LHCN-M2 (cell line): ENCODE data around the gene HASPIN. TPM values are rescaled to one million over a fixed set of nuclear protein-coding genes. Genes with fewer than 3 reads are reported as not detected.

Experiments
- DNase-seq: peaks from one replicate; pipeline ENCODE4 v3.0.0-alpha.2; 2012; ENCODE audit warnings: low read depth
- total RNA-seq: library from RNA; depleted of rRNA; stranded (reverse); fragments of >200 nt; gene quantifications from 2 replicates; pipeline ENCODE4 v1.2.3, GENCODE V29; 2014; rRNA removed

HASPIN gene
- total RNA-seq, 1 experiment from 2014 or later, result 17.0 TPM

DNA sequence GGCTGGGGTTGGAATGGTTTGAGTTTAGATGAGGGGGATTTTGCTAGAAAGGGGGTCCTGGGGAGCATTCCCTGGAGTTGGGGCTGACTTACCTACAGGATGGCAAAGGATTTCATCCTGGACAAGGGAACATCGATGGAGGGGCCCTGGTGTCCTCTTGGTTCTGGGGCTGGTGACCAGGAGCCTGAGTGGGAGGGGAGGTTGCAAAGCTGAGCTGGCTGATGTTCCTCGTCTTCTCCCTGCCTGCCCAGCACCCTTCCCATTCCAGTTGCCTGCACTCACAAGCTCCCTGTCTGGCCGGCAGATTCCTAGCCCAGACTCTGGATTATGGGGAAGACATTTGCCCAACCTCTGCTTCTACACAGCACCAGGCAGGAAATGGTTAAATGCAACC is 40.1 kb downstream of the HASPIN start:
- DNase-seq, result no peak

- DNase-seq, result no peak
Measured at GRCh38 chr17:3765981-3766380, 42.3 kb downstream of the HASPIN start.

DNA sequence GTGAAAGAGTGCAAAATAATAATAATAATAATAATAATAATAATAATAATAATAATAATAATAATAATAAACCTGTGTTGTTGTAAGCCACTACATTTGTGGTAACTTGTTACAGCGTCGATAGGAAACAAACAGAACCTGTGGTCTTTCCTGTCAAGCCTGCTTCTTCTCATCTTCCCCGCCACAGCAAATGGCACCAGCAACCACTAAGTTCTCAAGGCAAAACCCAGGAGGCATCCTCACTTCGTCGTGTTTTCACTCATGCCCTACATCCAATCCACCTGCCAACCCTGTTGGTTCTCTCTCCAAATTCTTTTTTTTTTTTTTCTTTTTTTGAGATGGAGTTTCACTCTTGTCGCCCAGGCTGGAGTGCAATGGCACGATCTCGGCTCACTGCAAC is 43.1 kb downstream of the HASPIN start:
- DNase-seq, result no peak

GRCh38 chr17:3768341-3768740 is 44.6 kb downstream of the HASPIN start:
- DNase-seq, result no peak

GRCh38 chr17:3768769-3769168 is 45.1 kb downstream of the HASPIN start:
- DNase-seq, result no peak

DNA sequence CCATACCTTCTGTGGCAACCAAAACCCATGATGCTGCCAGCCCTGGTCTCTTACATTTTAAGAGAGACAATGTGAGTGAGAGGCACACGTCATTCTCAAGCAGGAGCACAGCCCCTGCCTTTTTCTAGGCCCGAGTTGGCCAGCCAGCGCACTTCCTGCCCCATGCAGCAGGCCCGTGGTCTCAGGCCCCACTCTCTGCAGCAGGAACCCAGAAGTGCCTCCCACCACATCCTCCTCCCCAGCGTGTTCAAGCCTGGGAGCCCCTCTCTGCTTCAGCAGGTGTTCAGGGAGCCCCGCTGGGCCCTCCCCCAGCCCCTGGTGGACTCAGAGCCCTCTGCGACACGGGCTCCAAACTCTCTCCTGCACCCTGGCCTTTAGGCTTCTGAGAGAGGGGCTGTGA is 46.8 kb downstream of the HASPIN start:
- DNase-seq, result no peak

GRCh38 chr17:3771140-3771539 is 47.4 kb downstream of the HASPIN start:
- no peak for DNase-seq

DNA sequence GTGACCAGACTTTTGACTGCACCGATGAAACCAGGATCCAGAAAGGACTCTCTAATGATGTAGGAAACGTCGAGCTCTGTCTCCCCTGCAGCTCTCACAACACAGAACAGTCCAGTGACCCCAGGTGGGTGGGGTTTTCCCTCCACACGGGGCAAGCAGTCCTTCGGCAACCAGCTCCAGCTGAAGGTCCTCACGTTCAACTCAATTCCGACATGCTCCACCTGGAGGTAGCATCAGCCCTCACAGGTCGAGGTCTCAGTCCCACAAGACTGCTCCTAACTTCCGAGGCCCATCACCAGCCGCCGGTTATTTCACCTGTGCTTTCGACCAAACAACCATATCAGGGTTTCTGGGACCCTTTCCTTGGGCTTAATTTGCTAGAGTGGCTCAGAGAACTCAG is 49.1 kb downstream of the HASPIN start:
- no peak for DNase-seq

DNA sequence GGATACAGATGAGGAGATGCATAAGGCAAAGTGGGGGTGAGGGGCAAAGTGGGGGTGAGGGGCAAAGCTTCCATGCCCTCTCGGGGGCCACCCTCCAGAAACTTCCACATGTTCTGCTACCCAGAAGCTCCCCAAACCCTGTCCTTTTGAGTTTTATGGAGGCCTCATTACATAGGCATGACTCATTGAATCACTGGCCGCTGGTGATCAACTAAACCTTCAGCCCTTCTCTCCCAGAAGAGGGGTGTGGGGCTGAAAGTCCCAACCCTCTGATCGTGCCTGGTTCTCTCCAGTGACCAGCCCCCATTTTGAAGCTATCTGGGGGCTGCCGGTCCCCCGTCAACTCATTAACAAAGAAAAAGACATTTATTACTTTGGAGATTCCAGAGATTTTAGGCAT is 49.8 kb downstream of the HASPIN start:
- peak; percentile 32 for DNase-seq

DNA sequence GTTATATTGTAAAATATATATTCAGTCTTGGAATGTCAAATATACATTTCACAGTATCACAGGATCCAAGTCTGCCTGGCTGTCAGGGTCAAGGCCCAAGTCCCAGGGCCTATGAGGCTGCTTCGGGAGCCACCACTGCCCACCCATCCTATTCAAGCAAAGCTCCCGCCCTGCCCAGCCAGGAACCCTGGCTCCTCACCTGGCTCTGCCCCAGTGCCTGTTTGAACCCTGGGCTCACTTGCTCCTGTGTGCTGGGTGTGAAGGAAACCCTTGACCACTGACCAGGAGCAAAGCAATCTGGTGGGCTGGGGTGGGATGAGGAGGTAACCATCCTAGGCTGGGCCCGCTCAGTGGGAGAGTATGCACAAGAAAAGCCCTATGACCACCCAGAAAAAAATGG is 50.3 kb downstream of the HASPIN start:
- DNase-seq, result no peak

Other genes with a start within 250 kb of the HASPIN start
- 0.23 and 0.45 TPM in 2 replicates for gene ASPA, start 247.9 kb upstream of the HASPIN start, total RNA-seq
- gene TRPV3, start 166.1 kb upstream of the HASPIN start, total RNA-seq, result 0.71 and 1.3 TPM in 2 replicates
- gene TRPV1, start 114.5 kb upstream of the HASPIN start, total RNA-seq, result 0.51 and 0.86 TPM in 2 replicates
- 17.4 and 17.8 TPM in 2 replicates for gene SHPK, start 87.7 kb upstream of the HASPIN start, total RNA-seq
- 20.3 and 29.1 TPM in 2 replicates for gene CTNS, start 87.1 kb upstream of the HASPIN start, total RNA-seq
- 259 and 286 TPM in 2 replicates for gene TAX1BP3, start 55.3 kb upstream of the HASPIN start, total RNA-seq
- gene EMC6, start 55.1 kb upstream of the HASPIN start, total RNA-seq, result 13.0 and 42.7 TPM in 2 replicates
- 21.5 and 28.6 TPM in 2 replicates for gene P2RX5, start 27.7 kb upstream of the HASPIN start, total RNA-seq
- 36.8 and 38.6 TPM in 2 replicates for gene ITGAE, start 77.3 kb downstream of the HASPIN start, total RNA-seq
- gene NCBP3, start 122.3 kb downstream of the HASPIN start, total RNA-seq, result 19.9 and 21.9 TPM in 2 replicates
- 3.6 and 3.7 TPM in 2 replicates for gene CAMKK1, start 169.2 kb downstream of the HASPIN start, total RNA-seq
- 0.17 TPM in 1 of 2 replicates, not detected in the other for gene P2RX1, start 192.6 kb downstream of the HASPIN start, total RNA-seq
- 0.77 and 3.8 TPM in 2 replicates for gene ATP2A3, start 240.5 kb downstream of the HASPIN start, total RNA-seq